ENCODE results near the gene TOX3. TPM values are rescaled to one million over a fixed set of nuclear protein-coding genes. Genes with fewer than 3 reads are reported as not detected.

TOX3 gene
- total and polyA plus RNA-seq, 2 donors (not counting 3 experiments of a cell fraction or from before 2014, with no cell fraction given), result not detected

GRCh38 chr16:52549011-52549692, 2.2 kb upstream of the TOX3 start:
- TF ChIP-seq EZH2 (IDR thresholded peaks at IDR 0.05; ENCODE audit: borderline replicate concordance, low read depth, low read length, severe bottlenecking) (no peak), MYC (IDR thresholded peaks at IDR 0.05; ENCODE audit: low read depth, low read length) (no peak), CTCF (IDR thresholded peaks at IDR 0.05; ENCODE audit: extremely low read depth in 1 of 2, insufficient read depth in 1 of 2, low read depth in 1 of 2, low read length in 2 of 2) (no peak), FOS (IDR thresholded peaks at IDR 0.05; ENCODE audit: borderline replicate concordance, insufficient read depth, low read length) (no peak), JUN (IDR thresholded peaks at IDR 0.05; ENCODE audit: borderline replicate concordance, insufficient read depth, insufficient read length, low read depth) (no peak), POLR2AphosphoS5 (IDR thresholded peaks at IDR 0.05; ENCODE audit: insufficient read depth, low read depth, low read length) (no peak), GATA2 (IDR thresholded peaks at IDR 0.05; ENCODE audit: insufficient read depth, insufficient read length, low read depth, low read length) (no peak), POLR2A (IDR thresholded peaks at IDR 0.05; ENCODE audit: low read depth, low read length) (no peak)
- TF ChIP-seq, protein P1, sequence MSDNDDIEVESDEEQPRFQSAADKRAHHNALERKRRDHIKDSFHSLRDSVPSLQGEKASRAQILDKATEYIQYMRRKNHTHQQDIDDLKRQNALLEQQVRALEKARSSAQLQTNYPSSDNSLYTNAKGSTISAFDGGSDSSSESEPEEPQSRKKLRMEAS (IDR thresholded peaks at IDR 0.05; ENCODE audit: insufficient read depth, insufficient read length), result no peak
- FAIRE-seq (no peak), DNase-seq (ENCODE audit: low read depth, low spot score) (no peak)
- H3K4me1 ChIP-seq (ENCODE audit: control insufficient read depth, extremely low read depth, insufficient read depth, low read length), result no peaks in the 10 kb centered on the region
- intact Hi-C loops (cut with micrococcal nuclease) (no loop called here), dilution Hi-C loops (cut with MboI; ENCODE audit: extremely low pct_ligation_motif_present, low sequenced_read_pairs) (no loop called here)
- ChIA-PET POLR2A (no interaction called here), CTCF (no interaction called here)
- no peak overlapping the region for H3K4me2 ChIP-seq (ENCODE audit: insufficient read depth, low read length)
- no peak overlapping the region for H3K9ac ChIP-seq (replicated peaks; ENCODE audit: extremely low read depth, insufficient read depth, low read length)
- H3K4me3 ChIP-seq (replicated peaks in 1 of 3; ENCODE audit: insufficient read depth in 1 of 3, low read depth in 1 of 3, low read length in 3 of 3), result no peak overlapping the region
- H3K79me2 ChIP-seq (ENCODE audit: control insufficient read depth, insufficient read depth, low read length), result no peaks in the 10 kb centered on the region
- no peaks in the 10 kb centered on the region for H3K9me3 ChIP-seq (replicated peaks; ENCODE audit: control insufficient read depth, insufficient read depth, low read length)
- no peak overlapping the region for H2AFZ ChIP-seq (ENCODE audit: low read depth, low read length)
- no TSS peak for BruUV-seq (replicated peaks)
- H4K20me1 ChIP-seq (replicated peaks; ENCODE audit: control insufficient read depth, extremely low read depth, insufficient read depth, low read length), result no peaks in the 10 kb centered on the region
- no peaks in the 10 kb centered on the region for H3K36me3 ChIP-seq (ENCODE audit: control insufficient read depth in 2 of 2, extremely low read depth in 1 of 2, insufficient read depth in 2 of 2, low read length in 2 of 2)
- H3K27ac ChIP-seq (ENCODE audit: insufficient read depth, low read depth, low read length), result no peak overlapping the region
- peaks cover 17 to 31% of the 10 kb centered on the region in 2 experiments for H3K27me3 ChIP-seq (ENCODE audit: control insufficient read depth in 2 of 2, insufficient read depth in 2 of 2, low read length in 2 of 2)
- H3K9me1 ChIP-seq (replicated peaks; ENCODE audit: control insufficient read depth, extremely low read depth, insufficient read depth, low read length), result no peaks in the 10 kb centered on the region
